Urothelium cell line (cell line): ENCODE measurements around the gene DSPP.
"Not testable (repeated sequence)": the region's sequence is repeated elsewhere in the genome, so short reads cannot be mapped to it uniquely, and the experiment has no call there.

Experiments
- DNase-seq: peaks from one replicate; pipeline ENCODE4 v3.0.0; 2011; ENCODE audit warnings: low spot score, mixed read lengths
- FAIRE-seq: peaks from 2 replicates; lab custom pipeline; 2011; peaks lifted over from hg19 to GRCh38; lab: Jason Lieb, UNC

DSPP gene

GRCh38 chr4:87608229-87608628 is at the start of gene DSPP:
DSPP (plus strand) TSS chr4:87608529; CDS start chr4:87610909, 2,380 bp downstream.
- FAIRE-seq: no peak
- DNase-seq: no peak

GRCh38 chr4:87559090-87559837 is 49.1 kb upstream of the DSPP start:
- DNase-seq (no peak), FAIRE-seq (no peak)

- no peak for DNase-seq
- FAIRE-seq: no peak
These were observed 47.5 kb upstream of the DSPP start for GRCh38 chr4:87560802-87561201.

GRCh38 chr4:87565746-87566145 is 42.6 kb upstream of the DSPP start:
- FAIRE-seq (no peak), DNase-seq (no peak)

- DNase-seq: no peak
- FAIRE-seq: no peak
These were observed 42.1 kb upstream of the DSPP start for GRCh38 chr4:87566276-87566675.

- DNase-seq: no peak
- no peak for FAIRE-seq
These were observed 41.1 kb upstream of the DSPP start for GRCh38 chr4:87567191-87567590.

GRCh38 chr4:87570290-87570805 is 38.0 kb upstream of the DSPP start:
- DNase-seq: no peak
- FAIRE-seq: no peak

- not testable (repeated sequence) for FAIRE-seq, DNase-seq
These were observed 34.0 kb upstream of the DSPP start for GRCh38 chr4:87574376-87574775.

- FAIRE-seq (no peak), DNase-seq (no peak)
These were observed 33.3 kb upstream of the DSPP start for GRCh38 chr4:87574996-87575395.

- FAIRE-seq (no peak), DNase-seq (no peak)
These were observed 32.9 kb upstream of the DSPP start for GRCh38 chr4:87575408-87575807.

- no peak for DNase-seq
- no peak for FAIRE-seq
These were observed 32.3 kb upstream of the DSPP start for GRCh38 chr4:87575983-87576382.

- DNase-seq (no peak), FAIRE-seq (no peak)
These were observed 28.9 kb upstream of the DSPP start for GRCh38 chr4:87579478-87579877.

- no peak for DNase-seq
These were observed 28.3 kb upstream of the DSPP start for GRCh38 chr4:87580057-87580456.

GRCh38 chr4:87584222-87584908 is 24.0 kb upstream of the DSPP start:
- no peak for FAIRE-seq
- no peak for DNase-seq

More at GRCh38 chr4:87580057-87580456, 28.3 kb upstream of the DSPP start:
- FAIRE-seq: no peak

GRCh38 chr4:87589531-87589930 is 18.8 kb upstream of the DSPP start:
- DNase-seq (peak; percentile 53), FAIRE-seq (peak; percentile 89)

GRCh38 chr4:87592124-87592523 is 16.2 kb upstream of the DSPP start:
- no peak for FAIRE-seq
- DNase-seq: no peak

GRCh38 chr4:87601361-87601760 is 7.0 kb upstream of the DSPP start:
- DNase-seq (no peak), FAIRE-seq (no peak)

- DNase-seq (no peak), FAIRE-seq (peak; percentile 37)
These were observed 6.1 kb downstream of the DSPP start for GRCh38 chr4:87614292-87614890.

GRCh38 chr4:87616268-87616667 is 7.9 kb downstream of the DSPP start:
- DNase-seq: no peak
- peak; percentile 70 for FAIRE-seq

GRCh38 chr4:87620086-87620485 is 11.8 kb downstream of the DSPP start:
- DNase-seq (no peak), FAIRE-seq (no peak)

GRCh38 chr4:87620491-87620890 is 12.2 kb downstream of the DSPP start:
- FAIRE-seq (no peak), DNase-seq (no peak)

GRCh38 chr4:87622303-87622702 is 14.0 kb downstream of the DSPP start:
- no peak for DNase-seq
- no peak for FAIRE-seq
